GM23248 (cell line): ENCODE results near the gene MSANTD2. TPM values are rescaled to one million over a fixed set of nuclear protein-coding genes. Genes with fewer than 3 reads are reported as not detected.
A peak's percentile ranks its signal among the peaks of the same experiment; 100 is the strongest.

Experiments
- DNase-seq: peaks from one replicate; pipeline ENCODE4 v3.0.0-alpha.2; 2015
- H2AFZ ChIP-seq: fragments of 200-600 bp; sonication (generic); 2 replicates; pipeline ENCODE4 v1.6.1; 2016; ENCODE audit warnings: antibody characterized with exemption
- H3F3A ChIP-seq: fragments of 200-600 bp; sonication (generic); 2 replicates; pipeline ENCODE4 v1.6.1; 2016; ENCODE audit warnings: mild to moderate bottlenecking, antibody characterized with exemption, mixed run types; ENCODE audit not compliant: insufficient read depth
- H3K27ac ChIP-seq: fragments of 200-600 bp; sonication (generic); 2 replicates; pipeline ENCODE4 v1.5.1; 2016; ENCODE audit warnings: mild to moderate bottlenecking
- H3K27me3 ChIP-seq: fragments of 200-600 bp; sonication (generic); replicated peaks from 2 replicates; pipeline ENCODE4 v1.6.1; 2016; ENCODE audit warnings: mild to moderate bottlenecking; ENCODE audit not compliant: insufficient read depth
- H3K36me3 ChIP-seq: fragments of 200-600 bp; sonication (generic); 2 replicates; pipeline ENCODE4 v1.6.1; 2016; ENCODE audit warnings: low read depth, mild to moderate bottlenecking
- H3K4me1 ChIP-seq: fragments of 200-600 bp; sonication (generic); 2 replicates; pipeline ENCODE4 v1.6.1; 2016; ENCODE audit warnings: mild to moderate bottlenecking; ENCODE audit not compliant: insufficient read depth
- H3K4me2 ChIP-seq: fragments of 200-600 bp; sonication (generic); one replicate; pipeline ENCODE4 v1.6.1; 2016; ENCODE audit warnings: mild to moderate bottlenecking; ENCODE audit not compliant: unreplicated experiment
- H3K4me3 ChIP-seq: fragments of 200-600 bp; sonication (generic); 2 replicates; pipeline ENCODE4 v1.5.1; 2016; ENCODE audit warnings: mild to moderate bottlenecking
- H3K79me2 ChIP-seq: fragments of 200-600 bp; sonication (generic); 2 replicates; pipeline ENCODE4 v1.6.1; 2016; ENCODE audit warnings: mild to moderate bottlenecking; ENCODE audit not compliant: insufficient read depth
- H3K9ac ChIP-seq: fragments of 200-600 bp; sonication (generic); 2 replicates; pipeline ENCODE4 v1.6.1; 2016; ENCODE audit warnings: mild to moderate bottlenecking
- H3K9me2 ChIP-seq: fragments of 200-600 bp; sonication (generic); 2 replicates; pipeline ENCODE4 v1.6.1; 2016; ENCODE audit warnings: mixed run types, mild to moderate bottlenecking, moderate library complexity; ENCODE audit not compliant: insufficient read depth
- H3K9me3 ChIP-seq: fragments of 200-600 bp; sonication (generic); one replicate; pipeline ENCODE4 v1.6.1; 2017; ENCODE audit warnings: low read depth
- H4K20me1 ChIP-seq: fragments of 200-600 bp; sonication (generic); 2 replicates; pipeline ENCODE4 v1.6.0; 2016; ENCODE audit not compliant: insufficient read depth
- EZH2 ChIP-seq: fragments of 200-600 bp; sonication (generic); IDR thresholded peaks from 2 replicates; pipeline ENCODE4 v1.6.1; 2018; ENCODE audit warnings: antibody characterized with exemption, mild to moderate bottlenecking; ENCODE audit not compliant: insufficient read depth, poor library complexity, severe bottlenecking
- EZH2phosphoT487 ChIP-seq: fragments of 200-600 bp; sonication (generic); IDR thresholded peaks from 2 replicates; pipeline ENCODE4 v1.6.1; 2018; ENCODE audit warnings: antibody characterized with exemption, moderate library complexity, mild to moderate bottlenecking, low read depth; ENCODE audit not compliant: insufficient read depth
- WGBS, 2 experiments: methylation state at CpG; one replicate each; pipeline ENCODE4 v1.1.6; 2015 to 2017; ENCODE audit warnings: low lambda C conversion rate in 2 of 2, low coverage in 1 of 2; ENCODE audit errors: missing lambda C conversion rate in 2 of 2; 5-methylcytosine and 5-hydroxymethylcytosine counted together
- in situ Hi-C: fragments of 300-500 bp; cut with MboI; formaldehyde crosslinking; loops from 2 replicates; pipeline ENCODE4 v1.15.0; 2020
- polyA plus RNA-seq: library from polyadenylated mRNA; unstranded; fragments of >200 nt; fragmentation: Nextera tagmentation; extraction: Ambion mirVana; gene quantifications from 2 replicates; pipeline ENCODE4 v1.2.1, GENCODE V29; 2016
- total RNA-seq: library from RNA; depleted of rRNA; stranded (reverse); fragments of >200 nt; shearing (Covaris generic); gene quantifications from 2 replicates; pipeline ENCODE4 v1.2.3, GENCODE V29; 2014

MSANTD2 gene
- total and polyA plus RNA-seq, 2 experiments from 2014 or later = 6.0 to 8.4 TPM

DNA sequence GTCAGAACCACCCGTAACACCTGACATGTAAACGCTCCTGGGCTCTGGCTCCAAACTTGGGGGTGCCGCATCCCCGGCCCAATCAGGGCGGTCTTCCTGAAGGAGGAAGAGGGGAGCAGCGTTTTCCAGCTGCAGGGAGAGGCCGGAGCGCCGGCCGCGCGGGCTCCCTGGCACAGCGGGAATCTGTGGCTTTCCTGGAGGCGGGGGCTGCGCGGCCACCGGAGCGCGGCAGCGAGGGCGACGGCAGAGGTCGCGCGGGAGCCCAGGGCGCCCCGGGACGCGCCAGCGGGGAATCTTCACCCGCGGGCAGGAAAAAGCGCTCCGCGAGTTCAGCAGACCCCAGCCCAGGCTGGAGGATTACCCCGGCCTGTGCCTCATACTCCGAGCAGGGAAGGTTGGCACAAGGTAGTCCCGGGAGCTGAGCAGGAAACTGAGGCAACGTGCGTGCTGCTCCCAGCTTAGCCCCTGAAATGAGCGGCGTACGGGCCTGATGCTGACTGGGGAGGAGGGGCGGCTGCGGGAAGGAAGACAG lies 37.5 kb downstream of the MSANTD2 start:
- H2AFZ ChIP-seq = peak overlapping the region; percentile 34; the same call in 1 of the 2 replicates
- peak overlapping the region; percentile 79 for H3K4me2 ChIP-seq
- no peaks in the 10 kb centered on the region for H3F3A ChIP-seq
- peak overlapping the region; percentile 68 for H3K4me3 ChIP-seq
- H3K9me2 ChIP-seq = no peaks in the 10 kb centered on the region
- H4K20me1 ChIP-seq = 0 out of 2 replicates have a peak, but pooled peaks cover 4% of the 10 kb centered on the region
- DNase-seq = peak; percentile 30
- H3K4me1 ChIP-seq = peaks cover 7% of the 10 kb centered on the region; the same call in 1 of the 2 replicates
- in situ Hi-C loops = loop anchor here (10.0 kb wide), 1 partner anchor 88 kb away; the partner anchor contains the start of genes SIAE and SPA17
- peak overlapping the region; percentile 11; the same call in 1 of the 2 replicates for H3K9ac ChIP-seq
- H3K36me3 ChIP-seq = peaks cover 7% of the 10 kb centered on the region
- 1 to 2% methylated on average over 43 to 44 of the region's 45 CpGs for WGBS, 2 experiments
- H3K79me2 ChIP-seq = no peaks in the 10 kb centered on the region
- TF ChIP-seq EZH2phosphoT487 (0 out of 2 replicates have a peak, but pooled peaks have one; percentile 44), EZH2 (peak; percentile 81)
- no peaks in the 10 kb centered on the region for H3K9me3 ChIP-seq
- H3K27me3 ChIP-seq = peaks cover 43% of the 10 kb centered on the region
- no peak overlapping the region for H3K27ac ChIP-seq

DNA sequence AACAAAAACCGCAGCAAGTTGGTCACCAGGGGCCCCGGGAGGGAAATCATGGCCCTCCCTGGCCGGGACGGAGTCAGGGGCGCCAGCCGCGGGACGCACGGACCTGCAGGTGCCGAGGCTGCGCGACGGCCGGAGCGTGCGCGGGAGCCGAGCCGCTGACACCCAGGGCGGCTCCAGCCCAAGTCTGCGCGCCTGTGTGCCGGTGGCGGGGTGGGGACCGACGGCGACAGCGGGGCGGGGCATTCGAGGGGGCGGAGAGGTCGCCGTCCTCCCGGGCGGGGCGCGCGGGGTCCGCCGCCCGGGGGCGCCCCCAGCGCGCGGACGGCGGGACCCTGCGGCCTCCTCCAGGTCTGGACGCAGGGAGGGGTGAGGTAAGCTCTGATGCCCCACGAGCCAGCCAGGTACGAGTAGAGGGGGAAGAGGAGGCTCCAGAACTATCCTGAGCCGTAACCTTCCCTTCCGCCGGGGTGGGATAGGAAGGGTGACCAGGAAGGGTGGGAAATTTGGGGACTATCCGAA lies 38.0 kb downstream of the MSANTD2 start, which contains the start of gene ESAM:
TSS of gene ESAM (minus strand) at position 186 of the 519 bp plus-strand sequence. CDS start at position 50, 136 bp downstream.
- Histone ChIP-seq H3K9me3 (no peaks in the 10 kb centered on the region), H3K4me3 (peak within 1 kb of the TSS; percentile 68), H3K27ac (no peak within 1 kb of the TSS), H3K27me3 (peaks cover 48% of the 10 kb centered on the region), H4K20me1 (0 out of 2 replicates have a peak, but pooled peaks cover 4% of the 10 kb centered on the region), H3K4me2 (peak within 1 kb of the TSS; percentile 79), H3K9me2 (no peaks in the 10 kb centered on the region), H2AFZ (peak within 1 kb of the TSS; percentile 34; the same call in 1 of the 2 replicates), H3K79me2 (no peaks in the 10 kb centered on the region), H3K9ac (peak within 1 kb of the TSS; percentile 11; the same call in 1 of the 2 replicates), H3K36me3 (peaks cover 5% of the 10 kb centered on the region), H3K4me1 (peaks cover 7% of the 10 kb centered on the region; the same call in 1 of the 2 replicates), H3F3A (no peaks in the 10 kb centered on the region)
- peak; percentile 23 for DNase-seq
- TF ChIP-seq EZH2phosphoT487 (no peak), EZH2 (no peak)
- WGBS, 2 experiments = 2 to 4% methylated on average over 20 to 38 of the region's 55 CpGs
- in situ Hi-C loops = loop anchor here (10.0 kb wide), 1 partner anchor 87 kb away; the partner anchor contains the start of genes SIAE and SPA17

DNA sequence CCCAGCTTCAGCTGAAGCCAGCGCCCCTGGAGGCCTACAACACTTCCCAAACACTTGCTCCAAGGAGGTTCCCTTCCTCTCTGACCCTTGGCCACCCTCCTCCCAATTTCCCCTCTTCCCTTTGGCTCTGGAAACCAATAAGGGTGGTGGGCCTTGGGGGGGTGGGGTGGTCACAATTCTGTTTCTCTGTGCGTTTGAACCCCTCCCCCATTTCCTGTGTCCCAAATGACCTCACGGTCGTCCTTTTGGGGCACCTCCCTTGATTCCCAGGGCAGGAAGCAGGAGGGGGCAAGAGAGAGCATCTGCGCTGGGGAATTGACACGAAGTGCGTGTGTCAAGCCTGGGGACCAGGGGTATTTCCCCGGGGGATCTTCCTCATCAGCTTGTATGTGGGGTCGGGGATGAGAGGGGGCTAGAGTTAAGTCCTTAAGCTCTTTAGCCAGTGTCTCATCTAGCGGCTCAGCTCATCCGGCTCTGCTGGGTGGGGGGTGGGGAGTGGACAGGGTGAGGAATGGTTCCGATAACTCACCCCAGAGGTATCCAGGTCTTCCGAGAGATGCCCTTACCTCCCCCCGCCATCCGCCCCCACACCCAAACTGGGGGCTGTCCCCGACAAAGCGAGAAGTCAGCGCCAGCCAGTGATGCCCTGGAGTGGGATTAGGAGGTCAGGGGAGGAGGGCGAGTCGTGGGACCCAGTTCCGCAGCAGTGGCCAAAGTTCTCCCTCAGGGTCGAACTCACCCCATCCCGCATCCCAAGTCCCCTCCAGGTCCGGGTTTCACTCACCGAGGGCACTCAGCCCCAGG lies 38.7 kb downstream of the MSANTD2 start:
- TF ChIP-seq EZH2 = peak; percentile 2
- TF ChIP-seq EZH2phosphoT487 = no peak
- Histone ChIP-seq H3F3A (no peaks in the 10 kb centered on the region), H2AFZ (no peak overlapping the region), H3K79me2 (no peaks in the 10 kb centered on the region), H3K9ac (no peak overlapping the region), H3K9me2 (no peaks in the 10 kb centered on the region), H3K4me2 (peak overlapping the region; percentile 79), H4K20me1 (0 out of 2 replicates have a peak, but pooled peaks cover 4% of the 10 kb centered on the region), H3K27me3 (peaks cover 55% of the 10 kb centered on the region), H3K4me1 (peaks cover 7% of the 10 kb centered on the region; the same call in 1 of the 2 replicates), H3K9me3 (no peaks in the 10 kb centered on the region), H3K27ac (no peak overlapping the region), H3K36me3 (no peaks in the 10 kb centered on the region), H3K4me3 (peak overlapping the region; percentile 68)
- in situ Hi-C loops = loop anchor here (10.0 kb wide), 1 partner anchor 87 kb away; the partner anchor contains the start of genes SIAE and SPA17
- 19 to 32% methylated on average over 18 to 25 of the region's 25 CpGs for WGBS, 2 experiments
- no peak for DNase-seq

DNA sequence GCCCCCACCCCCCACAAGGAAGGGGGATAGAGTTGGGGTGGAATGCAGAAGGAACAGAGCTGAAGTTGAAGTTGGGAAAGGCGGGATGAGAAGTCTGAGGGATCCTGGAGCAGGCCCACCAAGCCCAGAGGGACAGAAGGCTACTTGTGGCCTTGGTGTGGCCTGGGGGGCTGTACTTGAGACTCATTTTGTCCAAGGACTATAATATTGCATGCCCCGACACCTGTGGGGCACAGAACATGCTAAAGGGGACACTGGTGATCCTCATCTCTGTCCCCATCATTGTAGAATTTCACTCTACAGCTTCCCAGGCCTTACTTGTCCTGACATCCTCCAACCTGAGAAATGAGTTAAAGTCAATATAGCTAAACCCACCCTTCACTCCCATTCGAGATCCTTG lies 39.4 kb downstream of the MSANTD2 start:
- H3K4me3 ChIP-seq = no peak overlapping the region
- no peaks in the 10 kb centered on the region for H3K36me3 ChIP-seq
- in situ Hi-C loops = loop anchor here (10.0 kb wide), 1 partner anchor 86 kb away; the partner anchor contains the start of genes SIAE and SPA17
- no peaks in the 10 kb centered on the region for H3F3A ChIP-seq
- H3K9me2 ChIP-seq = no peaks in the 10 kb centered on the region
- peaks cover 60% of the 10 kb centered on the region for H3K27me3 ChIP-seq
- DNase-seq = no peak
- WGBS, 2 experiments = 81 to 93% methylated on average over 3 of the region's 3 CpGs
- H2AFZ ChIP-seq = no peak overlapping the region
- H3K27ac ChIP-seq = no peak overlapping the region
- H3K4me1 ChIP-seq = peaks cover 7% of the 10 kb centered on the region; the same call in 1 of the 2 replicates
- no peak overlapping the region for H3K4me2 ChIP-seq
- H3K9me3 ChIP-seq = no peaks in the 10 kb centered on the region
- H4K20me1 ChIP-seq = 0 out of 2 replicates have a peak, but pooled peaks cover 4% of the 10 kb centered on the region
- TF ChIP-seq EZH2phosphoT487 = no peak
- no peak for TF ChIP-seq EZH2
- H3K79me2 ChIP-seq = no peaks in the 10 kb centered on the region
- H3K9ac ChIP-seq = no peak overlapping the region
